Keratinocyte (primary cell): ENCODE data around the gene CELSR1. TPM values are rescaled to one million over a fixed set of nuclear protein-coding genes. Genes with fewer than 3 reads are reported as not detected.

Experiments
- DNase-seq: peaks from one replicate; pipeline ENCODE4 v3.0.0-alpha.2; 2011; ENCODE audit warnings: low read depth, missing footprints, low spot score
- FAIRE-seq: peaks from 2 replicates; lab custom pipeline; 2011; peaks lifted over from hg19 to GRCh38; lab: Jason Lieb, UNC
- H2AFZ ChIP-seq: 2 replicates; pipeline ENCODE4 v1.6.0; 2012; ENCODE audit warnings: low read length, control low read depth, inconsistent platforms; ENCODE audit not compliant: control insufficient read depth
- H3K27ac ChIP-seq: 2 replicates; pipeline ENCODE4 v1.5.1; 2011; ENCODE audit warnings: low read length; ENCODE audit not compliant: control insufficient read depth, insufficient read depth
- H3K27me3 ChIP-seq: 3 replicates; pipeline ENCODE4 v1.6.0; 2011; ENCODE audit warnings: low read length; ENCODE audit not compliant: control insufficient read depth, insufficient read depth; ENCODE audit errors: extremely low read depth
- H3K36me3 ChIP-seq, 2 experiments: 2 replicates in 1 of 2; 3 replicates in 1 of 2; pipeline ENCODE4 v1.5.1; 2011; ENCODE audit warnings: low read length in 2 of 2, mild to moderate bottlenecking in 1 of 2; ENCODE audit not compliant: control insufficient read depth in 2 of 2, insufficient read depth in 2 of 2; ENCODE audit errors: extremely low read depth in 1 of 2
- H3K4me1 ChIP-seq: 3 replicates; pipeline ENCODE4 v1.5.1; 2011; ENCODE audit warnings: low read length; ENCODE audit not compliant: control insufficient read depth, insufficient read depth; ENCODE audit errors: extremely low read depth
- H3K4me2 ChIP-seq: 3 replicates; pipeline ENCODE4 v1.6.0; 2011; ENCODE audit warnings: low read depth, low read length; ENCODE audit not compliant: control insufficient read depth, insufficient read depth; ENCODE audit errors: extremely low read depth
- H3K4me3 ChIP-seq, 3 experiments: fragments of 200-600 bp in 1 of 3; sonication (generic) in 1 of 3; 2 replicates in 2 of 3; 3 replicates in 1 of 3; pipeline ENCODE4 v1.5.1; 2011 to 2016; ENCODE audit warnings: low read length in 3 of 3, mild to moderate bottlenecking in 3 of 3, control low read depth in 2 of 3, inconsistent platforms in 1 of 3, low read depth in 1 of 3, mixed read lengths in 1 of 3, mixed run types in 1 of 3, moderate library complexity in 1 of 3; ENCODE audit not compliant: control insufficient read depth in 2 of 3, insufficient read depth in 2 of 3; ENCODE audit errors: extremely low read depth in 1 of 3
- H3K79me2 ChIP-seq: 2 replicates; pipeline ENCODE4 v1.6.0; 2012; ENCODE audit warnings: low read length; ENCODE audit not compliant: control insufficient read depth, insufficient read depth
- H3K9ac ChIP-seq: 3 replicates; pipeline ENCODE4 v1.6.0; 2011; ENCODE audit warnings: low read length; ENCODE audit not compliant: control insufficient read depth, insufficient read depth; ENCODE audit errors: extremely low read depth
- H3K9me1 ChIP-seq: 3 replicates; pipeline ENCODE4 v1.6.0; 2011; ENCODE audit warnings: low read length; ENCODE audit not compliant: control insufficient read depth, insufficient read depth; ENCODE audit errors: extremely low read depth
- H3K9me3 ChIP-seq: 2 replicates; pipeline ENCODE4 v1.5.1; 2012; ENCODE audit warnings: low read depth, low read length; ENCODE audit not compliant: control insufficient read depth
- H4K20me1 ChIP-seq: 3 replicates; pipeline ENCODE4 v1.6.0; 2011; ENCODE audit warnings: low read length; ENCODE audit not compliant: control insufficient read depth, insufficient read depth; ENCODE audit errors: extremely low read depth
- CTCF ChIP-seq, 3 experiments: IDR thresholded peaks in 1 of 3; conservative IDR thresholded peaks in 1 of 3; optimal IDR thresholded peaks in 1 of 3; 2 replicates in 2 of 3; 3 replicates in 1 of 3; pipeline versions ENCODE3 to v1.5.1; 2011; ENCODE audit warnings: low read length in 3 of 3, mild to moderate bottlenecking in 3 of 3, moderate library complexity in 2 of 3, control low read depth in 1 of 3, inconsistent platforms in 1 of 3; ENCODE audit not compliant: insufficient read depth in 2 of 3; ENCODE audit errors: extremely low read depth in 1 of 3
- EZH2 ChIP-seq: IDR thresholded peaks from one replicate; pipeline ENCODE4 v1.6.1; 2012; ENCODE audit warnings: inconsistent platforms, mild to moderate bottlenecking, low read length, moderate library complexity
- dilution Hi-C: fragments of 300-500 bp; cut with MboI; formaldehyde crosslinking; loops from one replicate; pipeline ENCODE4 v1.7.0; 2020; ENCODE audit warnings: low sequenced_read_pairs; ENCODE audit not compliant: extremely low pct_ligation_motif_present
- polyA plus RNA-seq, 5 experiments: library from polyadenylated mRNA; depleted of rRNA in 3 of 5; stranded (reverse) in 3 of 5; stranded (forward) in 1 of 5; unstranded in 1 of 5; fragments of >200 nt; gene quantifications; 1 replicate in 1 of 5; 2 replicates in 3 of 5; 3 replicates in 1 of 5; pipeline versions ENCODE4 v1.2.1 to v1.2.3, GENCODE V29; 2011 to 2012; ENCODE audit warnings: missing spikeins in 2 of 5, low read depth in 1 of 5, low replicate concordance in 1 of 5

The CELSR1 gene
- polyA plus RNA-seq, 1 donor (not counting 4 experiments of a cell fraction or from before 2014, with no cell fraction given) = 16.1 TPM

GRCh38 chr22:46581538-46582244 lies 44.3 kb upstream of the CELSR1 start:
- Histone ChIP-seq H3K4me3 (no peak overlapping the region), H3K9me3 (no peaks in the 10 kb centered on the region), H3K4me1 (peaks cover 49% of the 10 kb centered on the region), H3K79me2 (peaks cover 26% of the 10 kb centered on the region), H4K20me1 (peaks cover under 1% of the 10 kb centered on the region), H3K27me3 (no peaks in the 10 kb centered on the region), H2AFZ (no peak overlapping the region), H3K9ac (no peak overlapping the region), H3K27ac (no peak overlapping the region), H3K9me1 (no peaks in the 10 kb centered on the region), H3K36me3 (peaks cover 0 to 3% of the 10 kb centered on the region in 2 experiments), H3K4me2 (no peak overlapping the region)
- TF ChIP-seq EZH2 = no peak
- no peak for TF ChIP-seq CTCF (optimal IDR thresholded peaks at IDR 0.05 in 1 of 3, IDR thresholded peaks at IDR 0.05 in 1 of 3, conservative IDR thresholded peaks at IDR 0.05 in 1 of 3; ENCODE audit: extremely low read depth in 1 of 3, insufficient read depth in 2 of 3, low read length in 3 of 3)
- FAIRE-seq (no peak), DNase-seq (no peak)
- dilution Hi-C loops = no loop called here

- Histone ChIP-seq H3K27me3 (no peaks in the 10 kb centered on the region), H3K4me2 (no peak overlapping the region), H3K9me3 (no peaks in the 10 kb centered on the region), H3K9me1 (no peaks in the 10 kb centered on the region), H3K4me3 (no peak overlapping the region), H3K9ac (no peak overlapping the region), H3K79me2 (peaks cover 23% of the 10 kb centered on the region), H4K20me1 (no peaks in the 10 kb centered on the region), H3K27ac (no peak overlapping the region), H2AFZ (no peak overlapping the region), H3K36me3 (peaks cover 0 to 3% of the 10 kb centered on the region in 2 experiments), H3K4me1 (peaks cover 54% of the 10 kb centered on the region)
- TF ChIP-seq EZH2 = no peak
- no peak for TF ChIP-seq CTCF (optimal IDR thresholded peaks at IDR 0.05 in 1 of 3, IDR thresholded peaks at IDR 0.05 in 1 of 3, conservative IDR thresholded peaks at IDR 0.05 in 1 of 3; ENCODE audit: extremely low read depth in 1 of 3, insufficient read depth in 2 of 3, low read length in 3 of 3)
- dilution Hi-C loops = no loop called here
- DNase-seq (no peak), FAIRE-seq (no peak)
Measured at GRCh38 chr22:46580940-46581537, 43.6 kb upstream of the CELSR1 start.
